NCI-H774 (cell line): Measurements from ENCODE around the gene SLC8A3.

Source experiments
- DNase-seq: peaks from one replicate; lab custom pipeline; 2025; lab: John Stamatoyannopoulos, UW

The SLC8A3 gene

GRCh38 chr14:70067810-70068209 is 120.9 kb downstream of the SLC8A3 start:
- DNase-seq: no peak

- no peak for DNase-seq
Measured at GRCh38 chr14:70064136-70064865, 124.5 kb downstream of the SLC8A3 start.

- DNase-seq: no peak
Measured at GRCh38 chr14:70061108-70061507, 127.6 kb downstream of the SLC8A3 start.

GRCh38 chr14:70059545-70059944 is 129.2 kb downstream of the SLC8A3 start:
- no peak for DNase-seq

- DNase-seq: no peak
Measured at GRCh38 chr14:70057519-70058136, 131.1 kb downstream of the SLC8A3 start.

GRCh38 chr14:70052990-70053389 is 135.8 kb downstream of the SLC8A3 start:
- DNase-seq: no peak

- no peak for DNase-seq
Measured at GRCh38 chr14:70050136-70050535, 138.6 kb downstream of the SLC8A3 start.

GRCh38 chr14:70049605-70050004 is 139.1 kb downstream of the SLC8A3 start:
- no peak for DNase-seq

- no peak for DNase-seq
Measured at GRCh38 chr14:70048313-70048654, 140.5 kb downstream of the SLC8A3 start.

GRCh38 chr14:70047598-70048312 is 141.0 kb downstream of the SLC8A3 start:
- no peak for DNase-seq

GRCh38 chr14:70045844-70046535 is 142.8 kb downstream of the SLC8A3 start:
- peak; percentile 40 for DNase-seq

GRCh38 chr14:70045310-70045709 is 143.4 kb downstream of the SLC8A3 start:
- no peak for DNase-seq

GRCh38 chr14:70043001-70043400 is 145.8 kb downstream of the SLC8A3 start:
- no peak for DNase-seq

GRCh38 chr14:70036665-70037064 is 152.1 kb downstream of the SLC8A3 start:
- no peak for DNase-seq

- no peak for DNase-seq
Measured at GRCh38 chr14:70034257-70034656, 154.5 kb downstream of the SLC8A3 start.

- DNase-seq: no peak
Measured at GRCh38 chr14:70033561-70033960, 155.2 kb downstream of the SLC8A3 start.

GRCh38 chr14:70033116-70033515 is 155.6 kb downstream of the SLC8A3 start:
- no peak for DNase-seq

- no peak for DNase-seq
Measured at GRCh38 chr14:70032447-70032846, 156.3 kb downstream of the SLC8A3 start.

GRCh38 chr14:70032016-70032415 is 156.7 kb downstream of the SLC8A3 start:
- no peak for DNase-seq

GRCh38 chr14:70029296-70030132 is 159.2 kb downstream of the SLC8A3 start:
- no peak for DNase-seq

- DNase-seq: peak; percentile 22
Measured at GRCh38 chr14:70027785-70028428, 160.8 kb downstream of the SLC8A3 start.
